Tongue (tissue), 2 donors: ENCODE results near the gene TBC1D21. TPM values are rescaled to one million over a fixed set of nuclear protein-coding genes. Genes with fewer than 3 reads are reported as not detected.

Source experiments
- DNase-seq: peaks from one replicate; pipeline ENCODE4 v3.0.0-alpha.2; 2015
- total RNA-seq: library from RNA; depleted of rRNA; stranded (reverse); fragments of >200 nt; gene quantifications from one replicate; pipeline ENCODE4 v1.2.3, GENCODE V29; 2014

TBC1D21 gene
- total RNA-seq, 1 donor from 2014 or later, result not detected

DNA sequence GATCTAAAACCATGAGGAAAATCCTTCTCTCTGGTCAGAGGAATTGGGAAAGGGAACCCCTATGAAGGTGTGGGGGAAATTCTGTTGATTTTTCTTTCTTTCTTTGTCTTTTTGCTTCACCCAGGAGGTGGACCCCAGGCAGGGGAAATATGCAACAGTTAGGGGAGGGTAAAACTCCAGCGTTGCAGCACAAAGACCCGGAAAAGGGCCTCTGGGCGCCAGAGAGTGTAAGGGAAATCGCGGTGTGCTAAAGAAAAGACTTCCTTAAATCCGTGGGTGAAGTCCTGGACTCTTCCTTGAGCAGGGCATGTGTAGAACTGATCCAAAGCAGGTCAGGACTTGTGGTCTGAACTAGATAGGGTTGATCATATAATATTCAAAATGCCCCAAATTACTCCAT is 11.1 kb upstream of the TBC1D21 start:
- no peak for DNase-seq

- no peak for DNase-seq
Measured at GRCh38 chr15:73865379-73865778, 8.0 kb upstream of the TBC1D21 start.

DNA sequence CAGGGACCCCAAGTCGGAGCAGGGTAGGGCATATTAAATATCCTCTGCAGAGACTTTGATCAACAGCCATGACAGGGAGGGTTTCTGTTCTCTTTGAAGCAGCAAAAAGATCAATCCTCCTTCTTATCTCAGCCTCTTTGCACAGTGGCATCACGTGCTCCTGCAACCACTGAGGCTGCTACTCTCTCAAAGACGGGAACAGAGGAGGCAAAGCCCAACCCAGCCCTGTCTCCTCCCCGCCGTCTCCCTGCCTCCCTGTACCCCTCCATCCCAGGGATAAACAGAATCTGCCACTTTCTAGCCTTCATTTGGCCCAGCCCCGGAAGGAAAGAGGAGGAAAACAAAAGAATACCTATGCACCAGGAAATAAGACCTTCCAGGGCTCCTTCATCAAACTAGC is 7.5 kb upstream of the TBC1D21 start:
- DNase-seq, result no peak

DNA sequence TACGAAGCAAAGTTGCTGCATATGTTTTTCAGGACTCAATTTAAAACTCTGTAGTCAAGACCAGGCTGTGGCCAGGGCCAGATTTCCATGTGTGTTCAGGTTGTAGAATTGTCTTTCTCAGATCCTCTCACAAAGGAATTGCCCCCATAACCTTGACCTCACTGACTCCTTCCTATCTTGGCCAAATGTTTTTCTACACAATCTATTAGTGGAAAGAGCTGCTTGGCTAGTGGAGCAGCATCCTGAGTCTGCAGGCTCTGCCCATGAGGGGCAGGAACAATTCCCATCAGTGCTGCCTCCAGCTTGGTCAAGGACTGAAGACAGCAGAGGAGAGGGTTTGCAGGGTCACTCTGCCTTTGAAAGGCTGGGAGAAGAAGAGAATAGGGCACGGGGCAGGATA is 6.9 kb upstream of the TBC1D21 start:
- no peak for DNase-seq

GRCh38 chr15:73866881-73867410 is 6.4 kb upstream of the TBC1D21 start:
- DNase-seq, result no peak

DNA sequence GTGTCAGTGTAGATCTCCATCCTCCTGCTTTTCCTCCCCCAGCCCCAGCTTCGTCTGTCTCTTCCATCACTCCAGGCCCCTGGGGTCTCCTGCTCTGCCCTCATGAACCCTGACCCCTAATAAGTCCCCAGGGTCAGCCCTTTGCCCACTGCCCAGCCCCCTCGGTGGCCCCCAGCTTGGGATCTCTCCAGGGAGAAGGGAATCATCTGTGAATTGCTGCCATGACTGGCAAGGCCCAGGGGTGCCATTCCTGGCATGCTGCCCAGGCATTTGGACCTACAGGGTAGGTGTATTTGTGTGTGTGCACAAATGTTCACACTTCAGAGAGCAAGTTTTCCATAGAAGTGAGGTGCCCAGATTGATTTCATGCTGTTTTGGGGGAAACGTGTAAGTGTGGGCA is 5.9 kb upstream of the TBC1D21 start:
- DNase-seq, result no peak

GRCh38 chr15:73867956-73868355 is 5.4 kb upstream of the TBC1D21 start:
- DNase-seq, result no peak

DNA sequence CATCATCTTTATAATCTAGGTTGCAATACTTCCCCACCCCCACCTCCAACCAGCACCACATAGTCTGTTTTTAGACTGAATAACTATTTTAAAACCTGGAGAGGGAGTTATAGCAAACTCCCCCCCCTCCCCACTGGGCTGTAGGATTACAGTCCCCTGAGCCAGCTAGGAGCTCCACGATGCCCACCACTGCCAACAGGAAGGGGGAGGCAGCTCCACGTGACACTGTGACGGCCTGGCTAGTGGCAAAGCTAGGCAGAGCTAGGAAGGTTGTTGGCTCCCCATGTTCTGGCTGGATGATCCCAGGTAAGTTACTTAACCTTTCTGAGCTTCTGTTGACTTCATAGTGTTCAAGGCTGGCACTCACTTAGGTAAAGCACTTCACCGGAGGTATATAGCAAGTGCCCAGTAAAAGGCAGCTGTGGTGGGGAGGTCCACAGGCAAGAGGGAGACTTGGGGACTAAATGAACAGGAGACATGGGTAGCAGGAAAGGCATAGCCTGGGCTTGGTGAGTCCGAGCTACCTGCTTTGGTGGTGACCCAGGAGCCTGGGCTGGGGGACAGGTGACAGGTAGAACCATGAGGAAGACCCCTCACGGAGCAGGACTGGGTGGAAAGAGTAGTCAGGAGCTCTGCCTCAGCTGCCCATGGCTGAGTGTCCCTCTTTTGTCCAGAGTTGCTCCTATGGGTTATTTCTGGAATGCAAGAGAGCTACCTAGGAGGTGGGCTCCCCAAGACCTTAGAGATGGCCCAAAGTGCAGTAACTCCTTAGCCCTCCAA is 4.0 kb upstream of the TBC1D21 start:
- DNase-seq, result no peak

- DNase-seq, result no peak
Measured at GRCh38 chr15:73870700-73871408, 2.5 kb upstream of the TBC1D21 start.

- DNase-seq, result no peak
Measured at GRCh38 chr15:73872346-73872745, 1.0 kb upstream of the TBC1D21 start.

DNA sequence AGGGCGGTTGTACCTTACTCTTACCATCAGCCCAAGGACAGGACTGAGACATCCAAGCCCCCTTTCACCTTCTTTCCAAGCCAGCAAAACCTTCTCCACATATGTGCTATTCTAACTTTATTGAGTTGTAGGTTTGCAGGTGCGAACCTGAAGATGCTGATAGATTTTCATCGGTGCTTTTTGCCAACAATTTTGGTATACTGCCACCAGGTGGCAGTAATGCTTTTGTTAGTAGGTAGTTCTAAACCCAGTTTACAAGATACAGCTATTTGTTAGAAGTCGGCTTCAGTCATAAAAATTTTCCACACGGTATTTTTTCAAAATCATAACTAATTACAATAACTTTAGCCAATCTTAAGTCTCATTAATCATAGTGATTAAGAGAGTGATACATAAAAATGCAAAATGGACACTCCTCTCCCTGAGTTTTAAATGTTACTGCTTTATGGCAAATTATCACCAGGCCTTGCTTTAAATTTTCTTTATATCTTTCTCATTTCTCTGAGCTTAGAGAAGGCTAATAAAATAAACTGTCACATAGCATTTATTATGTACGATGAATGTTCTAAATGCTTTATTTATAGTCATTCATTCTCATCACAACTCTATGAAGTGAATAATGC is 636 bp downstream of the TBC1D21 start:
- DNase-seq, result peak; percentile 74

DNA sequence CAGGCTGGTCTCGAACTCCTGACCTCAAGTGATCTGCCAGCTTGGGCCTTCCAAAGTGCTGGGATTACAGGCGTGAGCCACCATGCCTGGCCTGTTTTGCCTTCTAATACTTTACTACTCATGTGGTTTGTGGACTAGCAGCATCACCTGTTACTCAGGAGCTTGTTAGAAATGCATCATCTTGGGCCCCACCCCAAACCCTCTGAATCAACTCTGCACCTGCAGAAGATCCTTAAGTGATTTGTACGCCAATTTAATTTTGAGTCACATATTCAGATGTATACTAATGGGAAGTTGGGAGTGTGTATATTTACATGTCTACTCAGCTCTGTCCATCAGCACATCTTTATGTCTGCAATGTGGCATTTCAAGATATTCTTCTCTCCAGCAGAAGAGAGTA is 6.1 kb downstream of the TBC1D21 start:
- no peak for DNase-seq

DNA sequence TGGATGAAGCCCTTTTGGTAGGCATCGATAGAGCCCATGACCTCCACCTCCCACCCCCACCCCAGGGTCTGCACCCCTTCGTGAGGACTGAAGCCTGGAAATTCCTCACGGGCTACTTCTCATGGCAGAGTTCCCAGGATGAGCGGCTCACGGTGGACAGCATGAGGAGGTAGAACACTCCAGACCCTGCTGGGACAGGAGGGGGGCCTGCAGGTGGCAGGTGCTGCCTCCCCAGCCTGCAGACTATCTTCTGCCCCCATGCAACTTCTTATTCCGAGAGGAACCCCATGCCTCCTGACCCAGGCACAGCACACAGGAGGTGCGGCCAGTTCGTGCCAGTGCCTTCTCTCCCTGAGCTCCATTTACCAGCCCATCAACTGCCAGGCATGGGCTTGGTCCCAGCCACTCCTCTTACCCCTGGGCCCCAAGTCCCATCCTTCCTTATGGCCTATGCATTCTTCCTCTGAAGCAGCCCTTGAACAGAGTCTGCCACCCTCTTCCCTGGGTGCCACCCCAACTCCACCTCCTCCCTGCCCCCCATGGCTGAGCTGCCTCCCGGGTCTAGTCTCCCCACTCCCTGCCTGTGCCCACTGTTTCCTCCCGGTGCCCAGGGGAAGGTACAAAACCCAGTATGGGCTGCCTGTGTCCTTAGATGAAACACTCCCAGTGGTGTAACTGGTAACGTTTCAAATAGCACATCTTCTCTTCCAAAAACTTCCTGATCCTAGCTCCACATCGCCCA is 8.4 kb downstream of the TBC1D21 start:
- no peak for DNase-seq

GRCh38 chr15:73882761-73883419 is 9.5 kb downstream of the TBC1D21 start:
- no peak for DNase-seq

DNA sequence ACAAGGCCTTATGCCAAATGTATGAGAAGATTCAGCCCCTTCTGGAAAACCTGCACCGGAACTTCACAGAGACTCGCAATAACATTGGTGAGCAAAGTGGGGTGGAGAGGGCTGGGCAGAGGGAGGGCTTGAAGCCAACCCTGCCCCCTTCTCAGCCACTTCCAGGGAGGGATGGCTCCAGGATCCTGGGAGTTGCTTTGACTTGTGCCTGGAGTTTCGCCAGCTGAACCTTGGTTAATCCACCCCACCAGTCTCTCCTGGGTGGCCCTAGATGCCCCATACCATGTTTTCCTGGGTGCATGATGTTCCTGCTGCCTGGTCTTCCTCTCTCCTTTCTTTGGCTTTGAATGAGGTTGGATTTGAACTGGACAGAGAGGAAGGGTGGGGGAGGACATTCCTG is 10.8 kb downstream of the TBC1D21 start:
- no peak for DNase-seq

DNA sequence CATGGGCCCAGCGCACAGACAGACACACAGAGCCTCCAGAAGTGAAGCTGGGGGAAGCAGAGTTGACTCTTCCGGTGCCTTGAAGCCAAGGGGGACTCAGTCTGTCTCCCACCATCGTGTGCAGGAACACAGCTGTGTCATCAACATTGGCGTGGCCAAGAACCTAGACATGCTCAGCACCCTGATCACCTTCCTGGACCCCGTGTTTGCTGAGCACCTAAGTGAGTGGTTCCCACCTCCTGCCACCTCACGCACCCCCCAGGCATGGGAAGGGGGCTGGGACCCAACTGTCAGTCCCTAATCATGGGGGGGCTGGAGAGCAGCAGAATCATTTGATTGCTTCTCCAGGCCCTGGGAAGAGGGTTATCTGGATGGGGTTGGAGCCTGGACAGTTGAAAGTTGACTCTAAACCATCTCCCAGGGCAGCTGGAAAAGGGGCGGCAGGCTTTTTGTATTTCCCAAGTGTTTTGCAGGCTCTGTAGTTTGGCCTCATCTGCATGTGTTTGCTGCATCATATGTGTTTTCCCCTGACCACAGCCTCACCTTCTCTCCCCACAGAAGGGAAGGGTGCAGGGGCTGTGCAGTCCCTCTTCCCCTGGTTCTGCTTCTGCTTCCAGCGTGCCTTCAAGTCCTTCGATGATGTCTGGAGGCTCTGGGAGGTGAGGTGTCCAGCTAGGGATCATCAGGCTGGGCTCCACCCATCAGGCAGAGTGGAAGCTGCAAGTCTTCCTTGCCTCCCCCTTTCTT is 12.8 kb downstream of the TBC1D21 start:
- DNase-seq, result no peak

- DNase-seq, result no peak
Measured at GRCh38 chr15:73886717-73887345, 13.5 kb downstream of the TBC1D21 start.

GRCh38 chr15:73887481-73887880 is 14.1 kb downstream of the TBC1D21 start:
- no peak for DNase-seq

DNA sequence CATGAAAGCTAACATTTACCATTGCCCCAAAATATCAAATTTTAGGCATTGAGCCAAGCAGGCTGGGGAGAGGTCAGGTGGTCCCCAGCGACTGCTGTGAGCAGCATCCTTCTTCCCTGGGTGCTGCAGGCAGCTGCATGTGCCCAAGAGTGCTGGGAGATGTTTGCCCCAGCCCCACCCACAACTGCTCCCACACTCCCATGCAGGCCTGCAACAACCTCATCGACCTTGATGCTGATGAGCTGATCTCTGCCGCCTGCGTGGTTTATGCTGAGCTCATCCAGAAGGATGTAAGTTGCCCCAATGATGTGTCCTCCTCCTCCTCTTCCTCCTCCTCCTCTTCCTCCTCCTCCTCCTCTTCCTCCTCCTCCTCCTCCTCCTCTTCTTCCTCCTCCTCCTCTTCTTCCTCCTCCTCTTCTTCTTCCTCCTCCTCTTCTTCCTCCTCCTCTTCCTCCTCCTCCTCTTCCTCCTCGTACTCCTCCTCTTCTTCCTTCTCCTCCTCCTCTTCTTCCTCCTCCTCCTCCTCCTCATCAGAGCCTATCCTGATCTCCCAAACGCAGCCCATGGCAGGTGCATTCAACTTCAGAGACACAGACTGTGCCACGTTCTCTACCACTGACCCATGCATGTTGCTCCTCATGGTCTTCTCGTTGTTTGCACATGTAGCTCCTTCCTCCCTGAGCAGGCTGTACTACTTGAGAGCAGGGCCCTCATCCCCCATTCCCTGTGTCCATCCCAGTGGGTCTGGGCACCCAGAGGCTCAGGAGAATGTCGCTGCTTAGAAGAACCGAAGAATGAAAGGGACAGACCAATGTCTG is 15.1 kb downstream of the TBC1D21 start:
- DNase-seq, result no peak
